AG20443 (cell line): ENCODE measurements around the gene HMOX2.

Source experiments
- DNase-seq: peaks from one replicate; pipeline ENCODE4 v3.0.0; 2012; ENCODE audit warnings: low spot score, mixed read lengths

The HMOX2 gene

GRCh38 chr16:4505356-4506147, 29.4 kb downstream of the HMOX2 start:
- DNase-seq, result no peak

DNA sequence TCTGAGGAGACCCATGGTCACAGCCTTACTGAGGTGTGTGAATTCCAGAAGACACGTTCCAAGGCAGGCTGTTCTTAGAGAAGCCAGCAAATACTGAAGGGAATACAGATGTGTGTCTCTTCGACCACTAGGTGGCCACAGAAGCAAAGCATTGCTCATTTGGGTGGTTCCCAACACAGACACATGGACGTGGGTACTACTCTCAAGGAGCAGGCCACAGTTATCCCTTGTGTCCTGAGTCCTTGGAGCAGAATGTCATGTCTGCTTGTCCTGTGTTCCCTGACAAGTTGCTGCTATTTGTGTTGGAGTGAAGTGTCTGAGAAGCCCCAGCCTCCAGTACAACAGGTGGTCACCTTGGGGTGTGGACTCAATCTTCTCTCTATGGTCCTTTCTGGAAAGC, 30.3 kb downstream of the HMOX2 start:
- peak; percentile 87 for DNase-seq

GRCh38 chr16:4507588-4508345, 31.6 kb downstream of the HMOX2 start:
- no peak for DNase-seq

GRCh38 chr16:4508806-4509205, 32.6 kb downstream of the HMOX2 start:
- DNase-seq, result no peak

- no peak for DNase-seq
Measured at GRCh38 chr16:4509420-4509819, 33.2 kb downstream of the HMOX2 start.

- no peak for DNase-seq
Measured at GRCh38 chr16:4510131-4510530, 33.9 kb downstream of the HMOX2 start.

GRCh38 chr16:4510747-4511426, 34.7 kb downstream of the HMOX2 start:
- DNase-seq, result no peak

- DNase-seq, result peak; percentile 63
Measured at GRCh38 chr16:4511441-4512082, 35.4 kb downstream of the HMOX2 start.

GRCh38 chr16:4512473-4512872, 36.3 kb downstream of the HMOX2 start:
- DNase-seq, result no peak

GRCh38 chr16:4513086-4513860, 37.1 kb downstream of the HMOX2 start:
- no peak for DNase-seq

DNA sequence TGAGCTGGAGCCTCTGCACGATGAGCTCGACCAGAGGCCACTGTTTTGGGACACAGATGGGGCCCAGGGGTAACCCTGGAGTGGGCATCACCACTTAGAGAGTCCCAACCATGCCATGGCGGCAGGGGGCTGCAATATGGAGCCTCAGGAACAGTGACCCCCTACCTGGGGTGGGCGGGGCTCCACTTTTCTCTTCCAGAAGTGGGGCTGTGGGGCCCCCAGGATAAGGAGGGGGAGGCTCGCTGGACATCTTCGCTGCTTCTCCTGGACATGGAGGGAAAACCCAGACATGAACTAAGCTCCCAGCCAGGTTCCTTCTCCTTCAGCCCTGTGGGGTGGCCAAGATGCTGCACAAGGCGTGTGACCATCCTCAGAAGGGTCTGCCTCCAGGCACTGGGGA, 37.7 kb downstream of the HMOX2 start:
- no peak for DNase-seq

GRCh38 chr16:4514606-4515005, 38.4 kb downstream of the HMOX2 start:
- DNase-seq, result no peak

DNA sequence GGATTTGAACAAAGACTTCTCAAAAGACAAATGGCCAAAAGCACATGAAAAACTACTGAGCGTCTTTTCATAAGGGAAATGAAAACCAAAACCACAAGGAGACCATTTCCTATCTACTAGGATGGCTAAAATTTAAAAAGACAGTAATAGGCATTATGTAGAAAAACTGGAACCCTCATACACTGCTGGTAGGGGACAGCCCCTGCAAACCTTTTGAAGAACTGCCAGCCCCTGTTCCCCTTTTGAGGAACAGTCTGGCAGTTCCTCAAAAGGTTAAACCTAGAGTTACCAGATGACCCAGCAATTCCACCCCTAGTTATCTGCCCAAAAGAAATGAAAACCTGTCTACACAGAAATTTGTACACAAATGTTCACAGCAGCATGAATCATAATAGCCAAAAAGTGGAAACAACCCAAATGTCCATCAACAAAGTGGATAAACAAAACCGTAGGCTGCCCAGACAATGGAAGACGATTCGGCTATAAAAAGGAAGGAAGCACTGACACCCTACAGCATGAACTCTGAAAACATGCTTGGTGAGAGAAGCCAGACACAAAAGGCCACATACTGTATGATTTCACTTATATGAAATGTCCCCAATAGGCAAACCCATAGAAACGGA, 39.5 kb downstream of the HMOX2 start:
- no peak for DNase-seq

- DNase-seq, result peak; percentile 51
Measured at GRCh38 chr16:4517812-4518680, 41.8 kb downstream of the HMOX2 start.

DNA sequence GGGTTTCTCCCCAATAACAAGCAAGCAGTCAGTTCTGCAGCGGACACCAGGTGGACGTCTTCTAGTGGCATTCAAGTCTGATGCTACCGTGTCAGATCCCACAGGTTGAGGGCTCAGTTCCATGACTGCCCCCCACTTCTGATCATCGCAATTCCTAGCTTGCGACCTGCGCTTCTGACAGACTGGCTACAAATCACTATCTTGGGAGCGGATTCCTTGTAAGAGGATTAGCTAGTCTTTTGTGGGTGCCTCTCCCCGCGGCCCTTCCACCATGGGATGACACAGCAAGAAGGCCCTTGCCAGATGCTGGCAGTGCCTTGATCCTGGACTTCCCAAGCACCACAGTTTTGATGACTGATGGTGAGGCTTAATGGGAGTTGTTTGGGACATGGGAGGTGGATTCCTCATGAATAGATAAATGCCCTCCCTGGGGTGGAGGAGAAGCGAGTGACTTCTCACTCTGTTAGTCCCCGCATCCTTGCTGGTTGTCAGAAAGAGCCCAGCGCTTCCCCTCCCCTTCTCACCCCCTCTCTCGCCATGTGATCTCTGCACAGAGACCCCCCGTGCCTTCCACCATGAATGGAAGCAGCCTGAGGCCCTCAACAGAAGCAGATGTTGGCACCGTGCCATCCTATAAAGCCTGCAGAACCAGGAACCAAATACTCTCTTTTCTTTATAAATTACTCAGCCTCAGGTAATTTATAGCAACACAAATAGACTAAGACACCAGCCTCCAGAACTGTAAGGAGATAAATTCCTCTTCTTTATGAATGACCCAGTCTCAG, 43.3 kb downstream of the HMOX2 start:
- no peak for DNase-seq

GRCh38 chr16:4520913-4521312, 44.7 kb downstream of the HMOX2 start:
- no peak for DNase-seq

DNA sequence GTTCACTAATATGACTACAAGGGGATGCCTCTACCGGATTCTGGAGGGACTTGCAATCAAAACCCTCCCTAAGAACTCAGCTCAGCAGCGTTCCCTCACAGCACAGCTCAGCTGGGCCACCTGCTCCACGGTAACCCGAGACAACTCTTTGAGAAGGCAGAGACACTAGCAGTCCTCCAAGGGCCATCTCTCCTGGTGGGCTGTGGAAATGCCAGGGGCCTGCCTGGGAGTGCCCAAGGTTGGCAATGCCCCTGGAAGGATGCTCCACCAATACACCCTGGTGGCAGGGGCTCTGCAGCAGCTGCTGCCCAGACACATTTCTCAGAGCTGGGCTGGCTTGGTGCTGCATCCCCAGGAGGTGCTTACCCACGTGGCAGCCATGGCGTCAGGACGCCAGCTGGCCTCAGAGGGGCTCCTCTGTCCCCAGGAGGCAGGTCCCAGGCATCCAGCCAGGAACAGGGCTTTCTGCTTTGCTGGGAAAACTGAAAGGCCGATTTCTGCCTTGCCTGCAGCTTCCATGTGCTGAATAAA, 45.9 kb downstream of the HMOX2 start:
- no peak for DNase-seq

DNA sequence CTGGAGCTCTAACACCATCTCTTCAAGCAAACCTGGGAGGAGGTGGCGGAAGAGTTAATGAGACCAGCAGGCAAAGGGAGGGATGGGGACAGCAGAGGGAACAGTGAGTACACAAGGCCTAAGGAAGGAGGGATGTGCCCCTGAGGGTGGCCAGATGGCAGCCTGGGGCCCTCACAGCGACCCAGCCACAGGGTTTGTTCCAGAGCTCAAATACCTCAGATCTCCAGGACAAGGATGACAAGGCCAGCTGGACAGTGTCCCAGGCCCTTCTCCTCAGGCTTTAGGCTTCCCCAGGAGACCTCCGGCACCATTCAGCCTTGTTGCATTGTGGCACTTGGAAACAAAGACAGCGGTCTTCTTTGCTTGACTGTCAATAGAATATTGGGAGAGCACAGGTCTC, 47.5 kb downstream of the HMOX2 start:
- DNase-seq, result no peak

DNA sequence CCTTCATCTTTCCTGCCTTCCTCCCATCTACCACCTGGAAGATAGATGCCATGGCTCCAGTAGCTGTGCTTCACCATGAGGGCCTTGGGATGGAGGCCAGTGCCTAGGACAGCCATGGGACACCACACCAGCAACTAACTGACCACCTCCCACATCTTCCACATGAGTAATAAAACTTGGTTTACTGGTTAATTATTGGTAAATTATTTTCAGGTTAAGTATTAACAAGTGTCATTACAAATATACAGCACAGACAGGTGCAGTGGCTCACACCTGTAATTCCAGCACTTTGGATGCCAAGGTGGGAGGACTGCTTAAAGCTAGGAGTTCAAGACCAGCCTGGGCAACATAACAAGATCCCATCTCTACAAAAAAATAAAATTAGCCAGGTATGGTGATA, 48.4 kb downstream of the HMOX2 start:
- DNase-seq, result no peak
